GM12801 (cell line): ENCODE results near the gene TAF15.

Experiments
- CTCF ChIP-seq: IDR thresholded peaks from one replicate; pipeline ENCODE4 v1.5.1; 2011; ENCODE audit warnings: control low read depth; ENCODE audit not compliant: insufficient read length; ENCODE audit errors: extremely low read depth

TAF15 gene

GRCh38 chr17:35890774-35891155, 81.5 kb downstream of the TAF15 start:
- no peak for TF ChIP-seq CTCF

- no peak for TF ChIP-seq CTCF
Observed at GRCh38 chr17:35891269-35891668, 82.0 kb downstream of the TAF15 start.

- TF ChIP-seq CTCF = no peak
Observed at GRCh38 chr17:35892091-35893035, 83.1 kb downstream of the TAF15 start.

GRCh38 chr17:35893751-35894150, 84.5 kb downstream of the TAF15 start:
- TF ChIP-seq CTCF = no peak

- TF ChIP-seq CTCF = no peak
Observed at GRCh38 chr17:35894206-35894605, 84.9 kb downstream of the TAF15 start.

- no peak for TF ChIP-seq CTCF
Observed at GRCh38 chr17:35895636-35896587, 86.6 kb downstream of the TAF15 start.
